ENCODE data around the gene SLC35B2.
A peak's percentile ranks its signal among the peaks of the same experiment; 100 is the strongest.

SLC35B2 gene

GRCh38 chr6:44261581-44261980 is 4.3 kb upstream of the SLC35B2 start:
- Histone ChIP-seq H3K27ac (peak overlapping the region; percentile 96; the same call in 1 of the 2 replicates), H3K9ac (no peak overlapping the region), H3K4me2 (peak overlapping the region; percentile 100; the same call in 1 of the 2 replicates), H3K4me1 (ENCODE audit: low read depth, poor library complexity, severe bottlenecking) (peaks cover 50% of the 10 kb centered on the region), H4K20me1 (ENCODE audit: insufficient read depth) (no peaks in the 10 kb centered on the region), H3K36me3 (ENCODE audit: insufficient read depth) (no peaks in the 10 kb centered on the region; the same call in 1 of the 2 replicates), H3K27me3 (ENCODE audit: insufficient read depth, low read depth) (no peaks in the 10 kb centered on the region), H3K79me2 (ENCODE audit: insufficient read depth, low read depth) (peaks cover 50% of the 10 kb centered on the region), H2AFZ (ENCODE audit: low read depth) (no peak overlapping the region), H3K4me3 (IDR thresholded peaks at IDR 0.05; ENCODE audit: insufficient read depth, low read depth, low read length) (no peak overlapping the region)
- TF ChIP-seq, protein P1, sequence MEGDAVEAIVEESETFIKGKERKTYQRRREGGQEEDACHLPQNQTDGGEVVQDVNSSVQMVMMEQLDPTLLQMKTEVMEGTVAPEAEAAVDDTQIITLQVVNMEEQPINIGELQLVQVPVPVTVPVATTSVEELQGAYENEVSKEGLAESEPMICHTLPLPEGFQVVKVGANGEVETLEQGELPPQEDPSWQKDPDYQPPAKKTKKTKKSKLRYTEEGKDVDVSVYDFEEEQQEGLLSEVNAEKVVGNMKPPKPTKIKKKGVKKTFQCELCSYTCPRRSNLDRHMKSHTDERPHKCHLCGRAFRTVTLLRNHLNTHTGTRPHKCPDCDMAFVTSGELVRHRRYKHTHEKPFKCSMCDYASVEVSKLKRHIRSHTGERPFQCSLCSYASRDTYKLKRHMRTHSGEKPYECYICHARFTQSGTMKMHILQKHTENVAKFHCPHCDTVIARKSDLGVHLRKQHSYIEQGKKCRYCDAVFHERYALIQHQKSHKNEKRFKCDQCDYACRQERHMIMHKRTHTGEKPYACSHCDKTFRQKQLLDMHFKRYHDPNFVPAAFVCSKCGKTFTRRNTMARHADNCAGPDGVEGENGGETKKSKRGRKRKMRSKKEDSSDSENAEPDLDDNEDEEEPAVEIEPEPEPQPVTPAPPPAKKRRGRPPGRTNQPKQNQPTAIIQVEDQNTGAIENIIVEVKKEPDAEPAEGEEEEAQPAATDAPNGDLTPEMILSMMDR (conservative IDR thresholded peaks at IDR 0.05; ENCODE audit: low read depth, low read length): no peak

DNA sequence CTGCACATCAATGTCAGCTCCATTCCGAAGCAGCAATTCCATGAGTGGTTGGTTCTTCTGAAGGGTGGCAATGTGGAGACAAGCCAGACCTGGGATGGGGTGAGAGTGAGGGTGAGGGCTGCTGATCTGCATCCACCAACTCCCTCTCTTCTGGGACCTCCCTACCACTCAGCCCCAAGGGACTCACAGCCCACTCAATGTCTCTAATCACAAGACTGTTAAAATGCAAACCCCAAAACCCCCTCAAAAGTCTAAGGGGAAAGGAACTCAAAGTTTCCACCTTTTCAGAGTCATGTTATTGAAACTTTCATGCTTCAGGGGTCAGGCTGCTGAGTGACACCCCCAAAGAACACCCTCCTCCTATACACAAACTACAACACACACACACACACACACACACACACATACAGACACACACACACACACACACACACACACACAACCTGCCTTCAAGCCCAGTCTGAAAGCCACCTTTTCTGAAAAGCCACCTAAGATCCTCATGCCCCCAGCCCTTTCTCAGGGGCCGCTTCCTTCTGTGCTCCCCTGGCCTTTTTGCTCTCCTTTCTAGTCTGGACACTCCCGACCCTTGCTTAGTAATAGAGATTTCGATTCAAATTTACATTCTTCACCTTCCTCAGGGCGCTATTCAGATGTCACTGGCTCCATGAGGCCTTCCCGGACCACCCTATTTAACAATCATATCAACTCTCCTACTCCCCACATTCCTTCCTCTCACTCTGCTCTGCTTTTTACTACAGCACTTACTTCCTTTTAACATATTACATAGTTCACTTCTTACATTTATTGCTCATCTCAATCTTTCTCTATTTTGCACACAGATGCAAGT is 3.3 kb upstream of the SLC35B2 start:
- Histone ChIP-seq H3K4me2 (no peak overlapping the region; the same call in 1 of the 2 replicates), H3K79me2 (ENCODE audit: insufficient read depth, low read depth) (peaks cover 57% of the 10 kb centered on the region), H3K36me3 (ENCODE audit: insufficient read depth) (no peaks in the 10 kb centered on the region; the same call in 1 of the 2 replicates), H3K4me1 (ENCODE audit: low read depth, poor library complexity, severe bottlenecking) (peaks cover 45% of the 10 kb centered on the region), H3K27ac (no peak overlapping the region; the same call in 1 of the 2 replicates), H4K20me1 (ENCODE audit: insufficient read depth) (no peaks in the 10 kb centered on the region), H2AFZ (ENCODE audit: low read depth) (no peak overlapping the region), H3K9ac (no peak overlapping the region), H3K27me3 (ENCODE audit: insufficient read depth, low read depth) (no peaks in the 10 kb centered on the region), H3K4me3 (IDR thresholded peaks at IDR 0.05; ENCODE audit: insufficient read depth, low read depth, low read length) (no peak overlapping the region)
- TF ChIP-seq, protein P1 (conservative IDR thresholded peaks at IDR 0.05; ENCODE audit: low read depth, low read length): no peak

DNA sequence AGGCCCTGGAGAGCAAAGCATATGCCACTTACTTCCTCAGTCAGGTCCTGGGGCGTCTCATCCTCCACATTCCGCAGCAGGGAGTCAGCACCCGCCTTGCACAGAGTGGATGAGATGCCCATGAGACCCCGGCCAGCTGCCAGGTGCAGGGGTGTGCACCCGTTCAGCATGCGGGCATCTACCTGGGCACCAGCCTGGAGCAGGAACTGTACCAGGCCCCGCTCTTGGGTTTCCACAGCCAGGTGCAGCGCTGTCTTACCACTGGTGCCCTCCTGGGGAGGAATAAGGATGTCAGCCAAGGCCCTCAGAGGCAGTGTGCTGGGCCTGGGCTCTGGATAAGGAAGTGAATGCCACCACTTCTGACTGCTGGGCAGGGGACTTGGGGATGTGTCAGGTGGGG is 2.7 kb upstream of the SLC35B2 start:
- peaks cover 54% of the 10 kb centered on the region for H3K79me2 ChIP-seq (ENCODE audit: insufficient read depth, low read depth)
- H3K4me3 ChIP-seq (IDR thresholded peaks at IDR 0.05; ENCODE audit: insufficient read depth, low read depth, low read length): no peak overlapping the region
- no peak overlapping the region for H3K4me2 ChIP-seq
- H2AFZ ChIP-seq (ENCODE audit: low read depth): no peak overlapping the region
- H3K36me3 ChIP-seq (ENCODE audit: insufficient read depth): no peaks in the 10 kb centered on the region; the same call in 1 of the 2 replicates
- peak overlapping the region; percentile 15; the same call in 1 of the 2 replicates for H3K27ac ChIP-seq
- peaks cover 49% of the 10 kb centered on the region for H3K4me1 ChIP-seq (ENCODE audit: low read depth, poor library complexity, severe bottlenecking)
- TF ChIP-seq, protein P1 (conservative IDR thresholded peaks at IDR 0.05; ENCODE audit: low read depth, low read length): no peak
- no peaks in the 10 kb centered on the region for H4K20me1 ChIP-seq (ENCODE audit: insufficient read depth)
- H3K9ac ChIP-seq: no peak overlapping the region
- H3K27me3 ChIP-seq (ENCODE audit: insufficient read depth, low read depth): no peaks in the 10 kb centered on the region

- Histone ChIP-seq H3K4me2 (no peak overlapping the region), H3K27ac (peak overlapping the region; percentile 12; the same call in 1 of the 2 replicates), H3K4me3 (IDR thresholded peaks at IDR 0.05; ENCODE audit: insufficient read depth, low read depth, low read length) (no peak overlapping the region), H3K36me3 (ENCODE audit: insufficient read depth) (peaks cover 6% of the 10 kb centered on the region), H3K27me3 (ENCODE audit: insufficient read depth, low read depth) (no peaks in the 10 kb centered on the region), H3K4me1 (ENCODE audit: low read depth, poor library complexity, severe bottlenecking) (peaks cover 57% of the 10 kb centered on the region), H3K79me2 (ENCODE audit: insufficient read depth, low read depth) (peaks cover 43% of the 10 kb centered on the region), H3K9ac (no peak overlapping the region), H2AFZ (ENCODE audit: low read depth) (no peak overlapping the region), H4K20me1 (ENCODE audit: insufficient read depth) (0 out of 2 replicates have a peak, but pooled peaks cover 5% of the 10 kb centered on the region)
- TF ChIP-seq, protein P1 (conservative IDR thresholded peaks at IDR 0.05; ENCODE audit: low read depth, low read length): no peak
These were observed 1.6 kb upstream of the SLC35B2 start for GRCh38 chr6:44258921-44259320.
